Gastroesophageal sphincter (tissue), 4 donors: ENCODE results near the gene MTHFD1L. TPM values are rescaled to one million over a fixed set of nuclear protein-coding genes. Genes with fewer than 3 reads are reported as not detected.

Experiments
- ATAC-seq: fragments of 150-250 bp; one replicate; pipeline ENCODE4 v1.9.1; 2016; ENCODE audit warnings: mild to moderate bottlenecking, moderate library complexity
- H3K27ac ChIP-seq, 4 donors: fragments of 200-600 bp; sonication (generic) in 3 of 4; 1 replicate in 3 of 4; 2 replicates in 1 of 4; pipeline ENCODE4 v1.5.1; 2016 to 2019
- H3K27me3 ChIP-seq: fragments of 200-600 bp; sonication (generic); one replicate; pipeline ENCODE4 v1.5.1; 2019
- H3K36me3 ChIP-seq, 2 donors: fragments of 200-600 bp; sonication (generic); one replicate each; pipeline ENCODE4 v1.5.1; 2019; ENCODE audit warnings: control low read depth in 1 of 2
- H3K4me1 ChIP-seq, 3 donors: fragments of 200-600 bp; sonication (generic); 1 replicate in 2 of 3; 2 replicates in 1 of 3; pipeline ENCODE4 v1.5.1; 2016 to 2019; ENCODE audit warnings: control low read depth in 2 of 3
- H3K4me3 ChIP-seq, 2 donors: fragments of 200-600 bp; sonication (generic); one replicate each; pipeline ENCODE4 v1.5.1; 2019; ENCODE audit warnings: mild to moderate bottlenecking in 1 of 2, moderate library complexity in 1 of 2
- H3K9me3 ChIP-seq, 3 donors: fragments of 200-600 bp; sonication (generic); one replicate each; pipeline ENCODE4 v1.5.1; 2017 to 2019; ENCODE audit warnings: control low read depth in 2 of 3
- EP300 ChIP-seq: sonication (generic); formaldehyde crosslinking; IDR thresholded peaks from one replicate; pipeline ENCODE4 v1.6.1; 2017; ENCODE audit warnings: antibody characterized with exemption, mild to moderate bottlenecking
- POLR2A ChIP-seq, 2 donors: fragments of 450-650 bp; IDR thresholded peaks; one replicate each; pipeline ENCODE4 v1.6.1; 2017; ENCODE audit warnings: antibody characterized with exemption in 2 of 2, mild to moderate bottlenecking in 2 of 2, moderate library complexity in 1 of 2
- POLR2AphosphoS5 ChIP-seq: sonication (generic); formaldehyde crosslinking; IDR thresholded peaks from one replicate; pipeline ENCODE4 v1.6.1; 2017; ENCODE audit warnings: antibody characterized with exemption
- WGBS, 2 donors: methylation state at CpG; one replicate each; pipeline ENCODE4 v1.1.5; 2018; ENCODE audit warnings: low coverage in 1 of 2; 5-methylcytosine and 5-hydroxymethylcytosine counted together
- total RNA-seq, 4 donors: library from RNA; depleted of rRNA; stranded (reverse); fragments of >200 nt; gene quantifications; one replicate each; pipeline ENCODE4 v1.1.0, GENCODE V29; 2016
- TF ChIP-seq, protein P1 (sequence below), 4 experiments: fragments of 200-600 bp in 2 of 4; fragments of 450-650 bp in 2 of 4; sonication (generic) in 1 of 4; IDR thresholded peaks; one replicate each; pipeline ENCODE4 v1.5.1; 2017 to 2019; ENCODE audit warnings: antibody characterized with exemption in 4 of 4, mild to moderate bottlenecking in 2 of 4, moderate library complexity in 2 of 4

Gene MTHFD1L
- total RNA-seq, 4 donors from 2014 or later = 1.2 to 10.8 (median 4.0) TPM

DNA sequence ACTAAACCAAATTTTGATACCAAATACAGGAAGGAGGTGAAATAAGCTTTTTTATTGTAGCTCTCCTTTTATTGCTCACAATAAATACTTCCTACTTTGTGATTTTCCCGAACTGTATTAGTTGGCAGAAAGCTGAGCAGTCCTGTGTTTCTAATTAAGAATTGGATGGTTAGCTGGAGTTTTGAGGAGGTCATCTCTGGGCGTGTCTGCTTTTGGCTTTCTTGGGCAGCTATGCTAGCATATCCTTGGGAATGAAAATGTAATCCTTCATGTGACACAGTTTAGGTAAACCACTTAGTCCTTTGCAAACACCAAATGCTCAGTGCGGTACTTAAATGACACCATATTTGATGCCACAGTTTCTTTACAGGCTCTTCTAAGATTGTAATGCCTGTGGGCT lies 67.5 kb downstream of the MTHFD1L start:
- Histone ChIP-seq H3K4me1 (peaks cover 0 to 12% (median 0%) of the 10 kb centered on the region in 3 donors), H3K27ac (no peak overlapping the region), H3K27me3 (no peaks in the 10 kb centered on the region), H3K36me3 (peaks cover 0 to 14% of the 10 kb centered on the region in 2 donors), H3K9me3 (no peaks in the 10 kb centered on the region), H3K4me3 (no peak overlapping the region)
- TF ChIP-seq POLR2A (IDR thresholded peaks at IDR 0.05) = no peak
- TF ChIP-seq POLR2AphosphoS5 = no peak
- TF ChIP-seq EP300 = no peak
- TF ChIP-seq, protein P1, sequence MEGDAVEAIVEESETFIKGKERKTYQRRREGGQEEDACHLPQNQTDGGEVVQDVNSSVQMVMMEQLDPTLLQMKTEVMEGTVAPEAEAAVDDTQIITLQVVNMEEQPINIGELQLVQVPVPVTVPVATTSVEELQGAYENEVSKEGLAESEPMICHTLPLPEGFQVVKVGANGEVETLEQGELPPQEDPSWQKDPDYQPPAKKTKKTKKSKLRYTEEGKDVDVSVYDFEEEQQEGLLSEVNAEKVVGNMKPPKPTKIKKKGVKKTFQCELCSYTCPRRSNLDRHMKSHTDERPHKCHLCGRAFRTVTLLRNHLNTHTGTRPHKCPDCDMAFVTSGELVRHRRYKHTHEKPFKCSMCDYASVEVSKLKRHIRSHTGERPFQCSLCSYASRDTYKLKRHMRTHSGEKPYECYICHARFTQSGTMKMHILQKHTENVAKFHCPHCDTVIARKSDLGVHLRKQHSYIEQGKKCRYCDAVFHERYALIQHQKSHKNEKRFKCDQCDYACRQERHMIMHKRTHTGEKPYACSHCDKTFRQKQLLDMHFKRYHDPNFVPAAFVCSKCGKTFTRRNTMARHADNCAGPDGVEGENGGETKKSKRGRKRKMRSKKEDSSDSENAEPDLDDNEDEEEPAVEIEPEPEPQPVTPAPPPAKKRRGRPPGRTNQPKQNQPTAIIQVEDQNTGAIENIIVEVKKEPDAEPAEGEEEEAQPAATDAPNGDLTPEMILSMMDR (IDR thresholded peaks at IDR 0.05) = no peak
- ATAC-seq = no peak
- WGBS, 2 donors = 44% methylated on average over 3 of the region's 3 CpGs; no CpG with 5 or more reads in 1 of the 2 donors

DNA sequence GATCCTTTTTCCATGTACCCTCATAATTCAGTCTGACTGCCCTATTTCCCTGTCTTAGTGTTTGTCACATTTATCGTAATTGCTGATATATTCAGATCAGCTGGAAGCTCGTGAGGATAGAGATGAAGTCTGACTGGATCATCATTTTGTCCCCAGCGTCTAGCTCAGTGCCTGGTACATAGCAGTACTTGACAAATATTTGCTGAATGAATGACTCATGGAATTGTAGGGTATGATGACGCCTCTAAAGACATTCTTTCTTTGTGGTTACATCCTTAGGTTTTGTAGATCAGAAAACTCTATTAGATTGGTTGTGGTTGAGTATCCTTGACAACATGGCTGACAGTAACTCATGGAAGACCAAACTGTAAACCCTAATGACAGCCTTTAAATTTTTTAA lies 68.9 kb downstream of the MTHFD1L start:
- no peak overlapping the region for H3K4me3 ChIP-seq
- no peaks in the 10 kb centered on the region for H3K27me3 ChIP-seq
- no peaks in the 10 kb centered on the region for H3K9me3 ChIP-seq
- no peak overlapping the region for H3K27ac ChIP-seq
- TF ChIP-seq POLR2A (IDR thresholded peaks at IDR 0.05) (no peak), POLR2AphosphoS5 (no peak)
- TF ChIP-seq, protein P1 (IDR thresholded peaks at IDR 0.05) = no peak
- no peak for ATAC-seq
- peaks cover 0 to 14% of the 10 kb centered on the region in 2 donors for H3K36me3 ChIP-seq
- H3K4me1 ChIP-seq = peaks cover 0 to 12% (median 0%) of the 10 kb centered on the region in 3 donors
- whole genome bisulfite sequencing, 2 donors = 95 to 96% methylated on average over 4 of the region's 4 CpGs

DNA sequence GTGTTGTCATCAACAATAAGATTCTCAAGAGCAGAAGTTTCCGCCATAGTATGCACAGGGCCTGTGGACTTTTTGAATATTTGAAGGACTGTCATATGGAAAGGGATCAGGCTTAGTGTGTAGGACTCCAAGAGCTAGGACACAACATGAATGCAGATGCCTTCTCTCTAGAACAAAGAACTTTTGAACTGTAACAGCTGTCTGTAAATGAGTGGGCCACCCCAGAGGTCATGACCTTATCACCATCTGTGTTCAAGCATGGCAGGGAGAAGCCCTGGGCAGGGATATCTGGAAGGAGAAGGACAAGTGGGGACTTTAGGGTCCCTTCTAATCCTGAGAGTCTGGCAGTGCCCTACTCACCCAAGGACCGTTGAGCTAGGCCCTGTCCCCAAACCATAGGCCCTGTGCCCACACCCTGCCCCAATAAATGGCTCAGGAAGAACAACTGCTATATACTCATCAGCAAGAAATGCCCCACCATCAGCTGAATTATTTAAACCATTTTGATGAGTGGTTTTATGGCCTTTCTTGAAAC lies 70.6 kb downstream of the MTHFD1L start:
- 89 to 92% methylated on average over 2 of the region's 2 CpGs for WGBS, 2 donors
- no peak for TF ChIP-seq POLR2A (IDR thresholded peaks at IDR 0.05)
- no peak for TF ChIP-seq POLR2AphosphoS5
- TF ChIP-seq, protein P1 (IDR thresholded peaks at IDR 0.05) = no peak
- no peak for TF ChIP-seq EP300
- Histone ChIP-seq H3K4me3 (no peak overlapping the region), H3K4me1 (peaks cover 0 to 6% (median 0%) of the 10 kb centered on the region in 3 donors), H3K9me3 (no peaks in the 10 kb centered on the region), H3K27me3 (no peaks in the 10 kb centered on the region), H3K36me3 (peaks cover 0 to 14% of the 10 kb centered on the region in 2 donors), H3K27ac (no peak overlapping the region)
- no peak for ATAC-seq

GRCh38 chr6:150937132-150937906 lies 71.8 kb downstream of the MTHFD1L start:
- Histone ChIP-seq H3K36me3 (peaks cover 0 to 14% of the 10 kb centered on the region in 2 donors), H3K4me3 (no peak overlapping the region), H3K9me3 (no peaks in the 10 kb centered on the region), H3K27ac (no peak overlapping the region), H3K27me3 (no peaks in the 10 kb centered on the region), H3K4me1 (no peaks in the 10 kb centered on the region)
- 72 to 79% methylated on average over 15 to 20 of the region's 26 CpGs for WGBS, 2 donors
- peak; percentile 81 for ATAC-seq
- no peak for TF ChIP-seq POLR2AphosphoS5
- no peak for TF ChIP-seq POLR2A (IDR thresholded peaks at IDR 0.05)
- TF ChIP-seq, protein P1 (IDR thresholded peaks at IDR 0.05) = no peak
- TF ChIP-seq EP300 = no peak

DNA sequence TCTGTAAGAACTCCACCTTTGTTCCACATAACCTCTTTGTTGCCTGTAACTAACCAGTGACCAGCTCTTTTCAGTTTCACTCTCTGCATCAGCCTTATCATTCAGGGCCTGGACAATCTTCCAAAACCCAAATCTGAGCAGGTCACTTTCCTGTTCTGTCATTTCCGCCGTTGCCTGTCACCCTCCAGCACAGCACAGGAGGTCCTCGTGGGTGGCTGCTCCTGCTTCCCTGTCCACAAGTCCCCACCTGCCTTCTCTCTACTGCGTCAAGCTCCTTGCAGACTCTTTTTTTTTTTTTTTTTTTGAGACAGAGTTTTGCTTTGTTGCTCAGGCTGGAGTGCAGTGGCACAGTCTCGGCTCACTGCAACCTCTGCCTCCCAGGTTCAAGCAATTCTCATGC lies 73.9 kb downstream of the MTHFD1L start:
- Histone ChIP-seq H3K27ac (no peak overlapping the region), H3K4me1 (no peaks in the 10 kb centered on the region), H3K27me3 (no peaks in the 10 kb centered on the region), H3K4me3 (no peak overlapping the region), H3K9me3 (no peaks in the 10 kb centered on the region), H3K36me3 (peaks cover 0 to 14% of the 10 kb centered on the region in 2 donors)
- 80 to 100% methylated on average over 1 to 3 of the region's 5 CpGs for WGBS, 2 donors
- TF ChIP-seq EP300 (no peak), POLR2AphosphoS5 (no peak), POLR2A (IDR thresholded peaks at IDR 0.05) (no peak)
- TF ChIP-seq, protein P1 (IDR thresholded peaks at IDR 0.05) = no peak
- ATAC-seq = no peak
